T-helper 1 cell (primary cell): Measurements from ENCODE around the gene TNPO3.

Source experiments
- DNase-seq, 5 donors: peaks; one replicate each; pipeline ENCODE4 v3.0.0-alpha.2; 2012 to 2020

The TNPO3 gene

GRCh38 chr7:128904381-128905197 lies 150.3 kb downstream of the TNPO3 start:
- peak in 2 of 5 donors; percentile 33 to 52 for DNase-seq
